Stimulated activated CD8-positive, alpha-beta memory T cell treated with anti-CD3 and anti-CD28 coated beads, Interleukin-7, amount 100 ng/mL, for 24 hours (primary cell): ENCODE results near the gene EBLN1.

Experiments
- DNase-seq: peaks from one replicate; pipeline ENCODE4 v3.0.0-alpha.2; 2020; ENCODE audit warnings: low read depth

The EBLN1 gene

GRCh38 chr10:22217842-22218241 lies at the start of gene EBLN1:
Gene EBLN1, minus strand, starts transcription at chr10:22218015. Its CDS starts 8,032 bp downstream, at chr10:22209983.
- no peak for DNase-seq

GRCh38 chr10:22265839-22266537 lies 48.2 kb upstream of the EBLN1 start:
- DNase-seq: no peak

DNA sequence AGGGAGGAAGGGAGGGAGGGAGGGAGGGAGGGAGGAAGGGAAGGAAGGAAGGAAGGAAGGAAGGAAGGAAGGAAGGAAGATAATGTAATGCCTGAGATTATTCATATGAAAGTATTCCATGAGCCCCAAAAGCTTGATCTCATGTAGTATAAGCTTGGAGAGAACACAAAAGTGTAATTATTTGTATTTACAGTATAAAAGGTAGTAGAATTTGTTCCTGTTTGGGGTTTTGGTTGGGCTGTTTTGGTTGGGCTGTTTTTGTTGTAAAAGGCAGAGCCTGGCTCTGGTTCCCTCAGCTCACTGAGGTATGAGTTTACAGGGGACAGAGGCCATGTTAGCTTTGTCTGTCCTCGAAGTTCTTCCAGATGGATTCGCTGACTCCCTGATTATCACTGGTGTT lies 45.3 kb upstream of the EBLN1 start:
- no peak for DNase-seq

DNA sequence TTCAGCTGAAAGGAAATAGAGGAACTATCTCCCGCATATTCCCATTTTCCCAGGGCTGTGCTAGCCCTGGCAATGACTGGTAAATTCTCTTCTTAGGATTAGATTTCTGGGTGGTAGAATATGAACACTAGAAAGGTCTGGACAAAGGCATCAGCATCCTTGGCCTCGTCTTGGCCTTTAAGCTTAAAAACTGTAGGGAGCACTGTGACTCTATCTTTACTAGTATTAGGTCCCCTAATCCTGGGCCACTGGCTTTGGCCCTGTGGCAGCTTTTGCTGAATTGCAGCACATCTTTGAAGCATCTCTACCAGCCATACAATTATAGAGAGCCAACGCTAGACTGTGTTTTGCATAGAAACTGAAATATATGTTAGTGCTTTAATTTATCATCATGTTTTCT lies 41.5 kb upstream of the EBLN1 start:
- no peak for DNase-seq

DNA sequence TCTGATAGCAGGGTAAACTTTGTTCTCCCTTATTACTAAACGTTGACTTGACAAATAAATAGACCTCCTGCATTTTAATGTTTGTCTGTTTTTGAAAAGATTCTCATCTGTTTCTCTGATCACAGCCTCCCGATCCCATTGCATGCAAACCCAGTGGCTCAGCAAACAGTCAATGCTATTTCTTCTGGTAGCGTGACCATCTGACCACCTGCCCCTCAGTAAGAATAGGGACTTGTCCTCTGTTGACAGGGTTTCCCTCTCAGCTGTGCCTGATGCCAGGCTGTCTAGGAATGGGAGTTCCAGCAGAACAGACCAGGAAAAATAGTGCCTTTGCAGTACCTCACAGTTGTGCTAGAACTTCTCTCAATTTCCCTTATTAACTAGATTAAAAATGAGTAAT lies 40.7 kb upstream of the EBLN1 start:
- DNase-seq: no peak

GRCh38 chr10:22253580-22253882 lies 35.7 kb upstream of the EBLN1 start:
- no peak for DNase-seq

GRCh38 chr10:22252801-22253579 lies 35.2 kb upstream of the EBLN1 start:
- no peak for DNase-seq

- DNase-seq: peak; percentile 27
Observed at GRCh38 chr10:22252224-22252800, 34.5 kb upstream of the EBLN1 start.

DNA sequence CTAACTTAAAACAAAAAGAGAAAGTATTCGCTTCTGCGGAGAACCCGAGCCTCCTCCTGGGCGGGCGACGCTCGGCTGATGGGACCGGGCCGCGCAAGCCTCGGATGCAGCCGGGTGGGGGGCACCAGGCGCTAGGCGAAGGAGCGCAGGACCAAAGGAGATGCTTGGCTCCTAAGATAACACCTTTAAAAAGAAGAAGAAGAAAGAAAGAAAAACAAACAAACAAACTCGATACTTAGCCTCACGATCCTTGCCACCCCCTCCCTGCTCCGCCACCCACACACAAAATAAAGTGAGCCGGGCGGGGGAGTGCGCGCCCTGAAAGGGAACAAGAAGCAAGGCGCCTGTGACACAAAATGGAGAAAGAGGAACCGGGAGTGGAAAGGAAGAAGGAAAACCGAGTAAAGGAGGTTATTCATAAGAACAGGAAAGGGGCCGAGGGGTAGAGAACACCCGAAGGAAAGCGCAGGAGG lies 34.0 kb upstream of the EBLN1 start:
- peak; percentile 27 for DNase-seq

- no peak for DNase-seq
Observed at GRCh38 chr10:22250897-22251660, 33.3 kb upstream of the EBLN1 start.

GRCh38 chr10:22247636-22248035 lies 29.8 kb upstream of the EBLN1 start:
- no peak for DNase-seq

DNA sequence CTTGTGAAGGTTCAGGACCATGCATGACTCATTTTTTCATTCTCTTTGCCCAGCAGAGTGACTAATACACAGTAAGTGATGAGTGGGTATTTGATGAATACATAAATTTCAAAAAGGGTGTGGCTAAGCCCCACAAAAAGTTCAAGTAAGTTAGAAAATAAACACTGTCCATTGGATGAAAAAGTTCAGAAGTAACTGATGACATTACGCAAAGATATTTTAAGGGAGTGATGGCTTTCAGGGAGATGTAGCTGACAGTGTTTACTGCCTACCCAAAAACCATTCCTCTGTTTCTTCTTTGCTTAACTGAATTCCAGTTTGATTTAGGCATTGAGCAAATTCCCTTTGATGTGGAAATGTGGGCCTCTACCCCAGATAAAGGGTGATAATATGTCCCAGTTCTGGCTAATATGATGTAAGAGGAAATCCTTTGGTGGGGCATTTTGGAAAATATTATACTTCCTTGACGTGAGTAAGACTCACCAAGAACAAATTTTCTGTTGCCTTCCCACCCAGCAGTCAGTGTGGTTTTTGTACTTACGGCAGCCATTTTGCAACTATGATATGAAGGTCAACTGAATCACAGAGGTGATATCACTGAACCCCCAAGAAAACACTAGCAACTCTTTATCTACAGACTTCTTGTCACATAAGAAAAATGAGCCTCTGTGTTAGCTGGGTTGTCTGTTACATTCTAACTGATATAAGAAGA lies 29.0 kb upstream of the EBLN1 start:
- DNase-seq: no peak

- DNase-seq: no peak
Observed at GRCh38 chr10:22245567-22245966, 27.8 kb upstream of the EBLN1 start.

- DNase-seq: no peak
Observed at GRCh38 chr10:22244855-22245254, 27.0 kb upstream of the EBLN1 start.

- no peak for DNase-seq
Observed at GRCh38 chr10:22244001-22244400, 26.2 kb upstream of the EBLN1 start.

DNA sequence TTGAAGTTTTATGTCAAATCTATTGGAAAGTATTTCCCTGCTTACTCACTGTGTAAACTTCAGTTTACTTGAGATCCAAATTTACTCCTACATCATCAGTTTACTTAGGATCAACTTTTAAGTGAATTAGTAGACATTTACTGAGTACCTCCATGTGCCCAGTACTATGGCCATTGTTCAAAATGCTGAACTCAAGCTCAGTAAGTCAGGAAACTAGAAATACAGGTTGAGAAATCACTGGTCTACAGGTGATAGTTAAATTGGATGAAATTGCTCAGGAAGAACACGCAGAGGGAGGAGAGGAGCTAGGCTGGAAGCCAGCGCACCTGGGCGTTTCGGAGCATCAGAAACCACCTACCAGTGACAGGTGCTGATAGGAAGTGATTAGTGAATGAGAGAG lies 25.5 kb upstream of the EBLN1 start:
- no peak for DNase-seq

DNA sequence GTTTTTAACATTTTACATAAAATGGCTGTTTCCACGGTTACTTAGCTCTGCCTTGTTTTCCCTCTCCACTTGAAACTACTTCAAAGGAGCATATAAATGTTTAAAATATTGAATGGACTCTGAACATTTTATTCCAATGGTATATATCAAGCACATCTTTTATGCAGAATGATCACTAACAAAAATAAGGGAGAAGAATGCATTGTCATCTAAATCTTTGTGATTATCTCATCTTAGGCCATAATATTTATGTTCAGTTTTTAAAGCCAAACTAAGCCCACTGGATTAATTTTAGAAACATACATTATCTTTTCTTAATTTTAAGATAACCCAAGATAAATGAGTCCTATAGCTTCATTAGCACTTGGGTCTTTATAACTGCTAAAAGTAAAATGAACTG lies 13.4 kb upstream of the EBLN1 start:
- no peak for DNase-seq

DNA sequence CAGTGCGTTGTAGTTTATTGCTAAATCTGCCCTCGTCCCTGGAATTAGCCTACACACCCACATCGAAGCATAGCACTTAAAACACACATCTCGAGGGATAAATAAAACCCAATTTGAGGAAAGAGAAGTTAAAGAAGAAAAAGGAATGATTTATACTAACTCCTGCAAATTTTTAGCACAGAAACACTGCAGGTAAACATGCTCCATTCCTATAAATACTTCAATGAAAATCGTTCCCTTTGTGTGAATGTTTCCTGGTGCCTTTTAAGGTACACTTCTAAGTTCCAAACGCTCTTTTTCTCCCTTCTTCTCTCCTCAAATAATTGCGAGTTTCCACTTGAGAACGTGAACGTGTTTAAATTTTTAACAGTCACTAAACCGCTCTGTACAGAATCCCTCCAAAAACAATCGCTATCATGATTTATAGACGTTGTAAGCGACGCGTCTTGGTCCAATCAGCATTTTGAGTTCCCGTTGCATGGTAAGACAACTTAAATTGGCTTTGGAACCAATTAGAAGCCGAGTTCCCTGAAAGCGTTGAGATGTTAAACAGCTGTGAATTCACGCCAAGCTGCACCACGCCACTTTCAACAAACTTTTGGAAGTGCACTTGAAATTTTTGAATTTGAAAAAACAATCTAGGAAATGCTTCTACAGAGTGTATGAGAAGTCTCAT lies 12.5 kb upstream of the EBLN1 start:
- DNase-seq: no peak

DNA sequence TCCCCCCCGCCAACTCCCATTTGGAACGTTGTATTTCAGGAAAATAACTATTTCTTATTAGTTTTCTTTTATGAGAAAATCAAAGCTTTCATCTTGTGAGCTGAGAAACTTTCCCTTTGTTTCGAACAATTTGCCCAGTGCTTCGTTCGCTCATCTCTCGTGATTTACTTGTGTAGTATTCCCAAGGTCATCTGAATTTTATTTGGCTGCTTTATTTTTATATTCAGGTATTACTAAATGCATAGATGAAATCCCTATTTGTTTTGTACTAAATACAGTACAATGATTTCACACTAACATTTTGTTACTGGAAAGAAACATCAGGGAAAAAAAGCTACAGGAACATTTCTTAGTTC lies 12.0 kb upstream of the EBLN1 start:
- DNase-seq: no peak

- DNase-seq: peak; percentile 73
Observed at GRCh38 chr10:22228943-22229801, 11.4 kb upstream of the EBLN1 start.
